Activated CD4-positive, CD25-positive, alpha-beta regulatory T cell (primary cell): Measurements from ENCODE around the gene ANKS1B.

ENCODE experiments used
- DNase-seq, 4 experiments: peaks; one replicate each; lab custom pipeline; 2025; lab: John Stamatoyannopoulos, UW

ANKS1B gene

DNA sequence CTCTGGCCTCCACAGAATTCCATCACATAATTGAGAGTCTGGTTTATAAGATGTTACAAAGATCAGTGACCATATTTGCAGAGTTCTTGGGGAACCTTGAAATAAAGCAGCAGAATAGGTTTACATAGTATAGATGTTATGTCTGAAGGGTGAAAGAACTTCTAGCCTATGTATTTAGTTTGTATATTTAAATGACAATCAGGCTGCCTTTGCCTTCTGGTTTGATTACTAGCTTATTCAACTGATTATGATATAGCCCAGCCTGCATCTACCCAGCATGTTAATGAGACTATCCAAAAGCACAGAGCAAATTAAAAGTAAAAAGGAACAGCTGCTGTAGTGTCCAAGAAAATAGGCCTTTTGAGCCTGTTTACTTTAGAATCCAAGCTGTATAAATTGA, 1254.3 kb downstream of the ANKS1B start:
- DNase-seq = no peak

DNA sequence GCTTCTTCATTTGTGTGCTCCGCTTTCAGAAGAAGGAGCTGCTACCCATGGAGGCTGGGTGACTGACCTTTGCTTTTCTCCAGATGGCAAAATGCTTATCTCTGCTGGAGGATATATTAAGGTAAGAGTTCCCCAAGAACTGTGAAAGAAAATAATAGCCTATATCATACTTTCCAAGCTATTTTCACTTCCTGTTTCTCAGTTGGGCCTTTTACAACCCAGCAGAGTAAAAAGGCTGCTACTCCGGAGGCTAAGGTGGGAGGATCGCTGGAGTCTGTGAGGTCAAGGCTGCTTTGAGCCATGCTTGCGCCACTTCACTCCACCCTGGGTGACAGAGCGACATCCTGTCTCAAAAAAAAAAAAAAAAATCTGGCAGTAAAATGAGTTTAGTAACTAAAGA, 1257.5 kb downstream of the ANKS1B start:
- no peak for DNase-seq

DNA sequence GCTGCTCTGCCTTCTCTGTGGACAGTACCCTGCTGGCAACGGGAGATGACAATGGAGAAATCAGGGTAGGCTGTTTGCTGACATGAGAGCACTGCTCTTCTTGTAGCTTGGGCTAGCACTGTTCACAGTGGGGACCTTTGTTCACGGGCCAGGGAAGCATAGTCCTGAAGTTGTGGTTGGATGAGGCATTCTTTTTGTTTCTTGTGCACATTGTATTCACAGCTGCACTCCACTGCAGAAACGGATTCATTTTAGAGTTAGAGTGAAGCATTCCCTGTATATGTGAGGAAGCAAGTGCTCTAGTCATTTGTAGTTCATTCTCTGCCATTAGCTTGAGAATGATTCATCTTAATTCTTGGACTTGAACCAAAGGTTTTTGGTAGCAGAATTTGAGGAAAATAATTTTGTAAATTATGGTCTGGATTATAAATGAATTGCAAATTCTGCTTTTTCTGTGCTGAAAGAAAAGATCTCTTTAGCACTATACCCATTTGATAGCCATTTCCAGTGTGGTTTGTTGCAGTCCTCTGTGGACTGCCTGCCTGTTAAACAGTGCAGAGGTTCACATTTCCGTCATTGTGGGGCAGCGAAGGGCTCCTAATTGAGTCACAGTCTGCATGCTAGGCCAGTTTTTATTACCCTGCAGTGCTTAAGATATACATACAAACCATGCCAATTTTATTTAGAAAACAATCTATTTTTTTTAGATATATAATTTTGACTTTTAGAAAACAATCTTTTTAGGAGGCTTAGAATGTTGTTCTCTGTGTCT, 1259.1 kb downstream of the ANKS1B start:
- DNase-seq = no peak

DNA sequence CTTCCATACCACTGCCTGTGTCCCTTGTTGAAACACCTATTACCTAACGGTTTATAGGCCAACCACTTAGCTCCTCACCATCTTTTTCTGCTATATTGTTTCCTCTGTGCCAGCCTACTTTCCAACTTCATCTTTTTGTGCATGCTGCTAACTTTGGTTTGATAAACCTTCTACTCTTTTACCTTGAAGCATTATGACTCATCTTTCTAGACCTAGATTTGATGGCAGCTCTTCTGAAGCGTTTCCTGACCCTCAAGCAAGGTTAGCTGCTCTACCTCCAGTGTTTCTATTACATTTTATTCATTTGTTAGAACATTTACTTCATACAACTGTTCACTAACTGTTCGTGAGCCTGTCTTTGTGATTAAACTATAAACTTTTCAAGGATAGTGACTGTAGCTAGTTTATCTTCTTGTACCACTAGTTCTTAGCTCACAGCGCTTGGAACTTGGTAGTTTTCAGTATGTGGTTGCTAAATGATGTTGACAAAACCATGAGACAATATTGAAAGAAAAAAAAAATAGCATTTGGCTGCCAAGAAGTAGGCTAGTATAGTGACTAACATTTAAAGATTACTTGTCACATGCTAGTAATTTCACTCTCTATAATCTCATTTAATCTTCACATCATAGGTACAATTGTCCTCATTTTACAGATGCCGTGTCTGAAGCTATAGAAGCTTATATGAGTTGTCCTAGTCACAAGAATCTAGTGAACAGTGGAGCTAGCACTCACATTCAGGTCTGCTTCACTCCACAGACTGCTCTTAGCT, 1260.2 kb downstream of the ANKS1B start:
- no peak for DNase-seq

DNA sequence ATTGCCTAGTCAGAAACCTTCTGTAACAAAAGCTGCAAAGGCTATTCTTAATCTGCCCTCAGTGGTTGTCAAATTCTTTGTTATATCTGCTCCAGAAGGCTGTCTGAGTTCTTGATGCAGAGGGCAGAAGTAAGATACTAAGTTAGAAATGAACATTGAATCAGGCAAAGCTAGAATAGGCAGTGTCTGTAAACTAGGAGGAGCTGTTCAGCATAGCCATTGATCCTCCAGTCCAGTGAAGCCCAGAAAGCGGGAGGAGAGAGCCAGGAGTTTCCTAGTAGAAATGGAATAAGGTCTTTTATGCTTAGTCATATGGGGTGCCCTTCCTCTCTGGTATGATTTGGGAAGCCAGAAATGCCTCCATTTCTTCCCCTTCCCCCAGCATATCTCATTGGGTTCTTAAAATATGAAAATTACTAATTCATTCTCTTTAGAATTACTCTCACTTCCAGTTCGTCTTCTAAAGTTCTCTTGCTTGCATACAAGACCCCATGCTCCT, 1263.5 kb downstream of the ANKS1B start:
- DNase-seq = no peak

DNA sequence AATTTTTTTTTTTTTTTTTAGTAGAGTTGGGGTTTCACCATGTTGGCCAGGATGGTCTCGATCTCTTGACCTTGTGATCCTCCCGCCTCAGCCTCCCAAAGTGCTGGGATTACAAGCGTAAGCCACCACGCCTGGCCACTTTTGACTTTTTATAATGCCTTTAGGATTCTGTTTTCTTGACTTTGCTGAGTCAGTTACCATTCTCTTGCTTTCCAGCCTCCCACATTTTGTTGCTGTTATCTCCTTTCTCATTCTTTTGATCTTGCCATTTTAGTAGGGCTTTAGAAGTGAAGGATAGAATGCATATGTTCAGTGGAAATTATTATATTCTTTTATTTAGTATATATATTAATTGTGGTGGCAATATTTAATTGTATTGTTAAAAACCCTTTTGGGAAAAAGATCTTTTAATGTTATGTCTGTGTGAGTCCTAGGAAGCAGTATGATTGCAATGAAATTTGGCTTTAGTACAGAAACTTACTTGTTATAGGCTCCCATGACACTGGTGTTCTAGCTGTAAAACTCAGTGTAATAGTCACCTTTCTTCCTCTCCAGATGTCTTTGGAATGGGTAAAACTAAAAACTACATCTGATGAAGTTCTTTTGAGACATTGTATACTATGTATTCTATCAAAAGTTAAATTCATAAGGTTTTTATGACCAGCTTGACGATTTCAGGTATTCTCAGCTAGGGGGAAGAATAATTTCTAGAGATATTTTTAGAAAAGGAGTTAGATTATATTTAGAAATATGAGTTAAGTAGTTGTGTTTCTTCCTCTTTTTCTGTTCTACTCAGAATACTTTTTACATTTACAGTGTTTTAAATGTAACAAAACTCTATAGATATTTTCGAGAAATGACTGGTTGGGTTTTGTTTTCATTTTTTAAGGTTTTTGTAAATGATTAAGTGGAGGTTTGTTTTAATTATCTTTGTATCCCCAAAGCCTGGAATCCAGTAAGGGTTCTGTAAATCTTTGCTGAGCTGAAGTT, 1264.9 kb downstream of the ANKS1B start:
- no peak for DNase-seq

DNA sequence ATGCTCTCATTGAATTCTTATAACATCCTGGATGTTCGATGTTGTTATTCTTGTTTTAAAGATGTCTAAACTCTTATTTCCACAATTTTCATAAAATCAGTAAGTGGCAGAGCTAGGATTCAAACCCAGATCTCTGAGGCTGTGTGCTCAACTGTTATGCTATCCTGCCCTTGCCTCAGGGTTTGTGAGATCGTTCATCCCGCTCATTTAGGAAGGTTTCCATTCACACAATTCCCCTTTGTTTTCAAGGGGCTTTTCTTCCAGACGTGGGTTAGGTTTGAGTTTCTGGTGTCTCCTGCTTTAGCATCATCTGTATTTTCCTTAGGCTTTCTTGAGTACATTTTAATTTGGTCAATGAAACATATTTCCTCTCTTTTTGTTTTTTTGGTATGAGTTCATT, 1270.3 kb downstream of the ANKS1B start:
- DNase-seq = no peak

DNA sequence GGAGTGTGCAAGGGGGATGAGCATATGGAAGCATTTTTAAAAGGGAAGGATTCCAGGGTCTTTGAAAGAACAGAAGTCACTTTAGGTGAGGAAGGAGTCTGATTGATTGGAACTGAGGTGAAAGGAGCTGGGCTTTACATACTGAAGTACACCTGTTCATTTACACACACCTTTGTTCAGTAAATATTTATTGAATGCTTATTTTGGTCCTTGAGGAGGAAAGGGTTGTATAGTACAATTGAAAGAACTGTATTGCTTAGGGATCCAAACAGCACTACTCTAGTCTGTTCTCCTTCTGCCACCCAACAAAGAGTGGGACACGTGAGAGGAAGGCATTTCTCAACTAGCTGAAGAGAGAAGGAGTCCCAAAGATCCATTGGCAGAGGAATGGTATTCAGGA, 1275.7 kb downstream of the ANKS1B start:
- DNase-seq = no peak

DNA sequence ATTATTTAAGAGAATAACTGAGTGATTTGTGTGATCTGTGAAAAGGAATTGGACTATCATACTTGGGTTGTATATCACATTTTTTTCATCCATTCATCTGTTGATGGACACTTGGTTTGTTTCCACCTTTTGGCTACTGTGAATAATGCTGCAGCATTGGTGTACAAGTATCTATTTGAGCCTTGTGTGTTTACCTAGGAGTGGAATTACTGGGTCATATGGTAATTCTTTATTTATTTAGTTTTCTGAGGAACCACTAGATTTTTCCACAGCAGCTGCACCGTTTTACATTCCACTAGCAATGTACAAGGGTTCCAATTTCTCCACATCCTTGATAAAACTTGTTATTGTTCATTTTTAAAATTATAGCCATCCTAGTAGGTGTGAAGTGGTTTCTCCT, 1283.6 kb downstream of the ANKS1B start:
- no peak for DNase-seq

DNA sequence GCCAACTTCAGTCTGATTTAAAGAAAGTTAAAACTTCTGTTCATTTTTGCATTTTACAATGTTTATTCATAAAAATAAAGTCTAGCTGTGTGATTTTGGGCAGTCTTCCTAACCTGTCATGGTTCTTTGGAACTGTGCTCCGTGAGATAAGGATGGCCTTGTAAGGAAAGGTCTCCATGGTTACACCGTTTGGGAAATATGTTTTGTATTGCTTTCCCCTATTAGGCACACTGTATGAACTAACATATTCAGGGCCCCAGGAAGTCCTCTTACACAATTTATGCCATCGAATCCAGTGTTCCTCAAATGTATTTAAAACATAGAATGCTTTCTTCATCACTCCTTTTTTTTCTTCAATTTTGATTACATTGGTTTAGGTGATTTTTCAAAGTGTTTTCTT, 1285.2 kb downstream of the ANKS1B start:
- no peak for DNase-seq

DNA sequence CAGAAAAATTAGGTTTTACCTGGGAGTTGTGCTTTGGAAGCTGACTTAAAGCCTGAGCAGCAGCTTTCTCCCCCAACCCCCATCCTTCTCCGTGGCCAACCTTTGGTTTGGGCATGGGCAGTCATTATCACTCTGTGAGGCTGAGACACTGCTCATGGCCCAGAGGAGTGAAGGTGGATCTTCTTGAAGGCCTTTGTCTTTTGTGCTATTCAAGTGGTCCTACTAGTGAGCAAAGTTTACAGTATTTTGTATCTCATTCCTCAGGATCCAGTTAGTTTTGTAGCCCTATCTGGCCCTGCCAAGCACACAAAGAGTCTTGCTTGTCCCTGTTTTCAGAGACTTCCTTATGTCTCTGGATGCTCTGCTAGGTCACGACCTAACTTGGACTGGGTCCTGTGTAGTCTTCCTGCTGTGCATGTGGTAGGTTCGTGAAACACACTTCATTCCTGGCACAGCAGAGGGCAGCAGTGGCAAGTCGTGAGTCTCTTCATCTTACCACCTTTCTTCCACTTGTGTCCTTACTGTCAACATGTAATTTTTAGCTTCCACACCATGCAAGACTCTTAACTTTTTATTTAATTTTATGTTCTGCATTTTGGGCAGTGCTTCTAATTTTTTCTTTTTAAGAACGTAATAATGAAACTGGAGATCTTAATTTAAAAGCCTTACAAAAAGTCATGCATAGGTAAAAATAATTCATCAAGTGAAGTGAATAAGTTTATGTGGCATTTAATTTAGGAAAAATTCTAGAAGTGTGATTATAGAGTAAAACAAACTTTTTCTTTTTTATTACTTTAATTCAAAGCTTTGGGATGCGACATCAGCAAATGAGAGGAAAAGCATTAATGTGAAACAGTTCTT, 1285.9 kb downstream of the ANKS1B start:
- DNase-seq = peak in 1 of 4 experiments; percentile 1

DNA sequence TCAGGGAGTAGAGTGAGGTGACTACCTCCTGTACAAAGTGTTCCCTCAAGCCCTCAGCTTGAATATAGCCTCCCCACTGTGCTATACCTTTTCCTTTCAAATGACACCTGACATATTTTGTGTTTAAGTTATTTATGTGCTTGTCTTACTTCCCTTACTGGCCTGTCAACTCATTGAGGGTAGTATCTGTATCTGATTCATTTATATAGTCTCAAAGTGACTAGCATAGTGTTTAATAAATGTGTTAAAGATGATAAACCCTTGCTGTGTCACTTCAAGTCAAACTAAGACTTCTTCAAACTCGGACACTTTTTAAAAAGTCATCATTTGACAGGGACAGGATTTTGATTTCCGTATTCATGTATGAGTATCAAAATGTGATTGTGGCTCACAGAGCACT, 1287.5 kb downstream of the ANKS1B start:
- no peak for DNase-seq

DNA sequence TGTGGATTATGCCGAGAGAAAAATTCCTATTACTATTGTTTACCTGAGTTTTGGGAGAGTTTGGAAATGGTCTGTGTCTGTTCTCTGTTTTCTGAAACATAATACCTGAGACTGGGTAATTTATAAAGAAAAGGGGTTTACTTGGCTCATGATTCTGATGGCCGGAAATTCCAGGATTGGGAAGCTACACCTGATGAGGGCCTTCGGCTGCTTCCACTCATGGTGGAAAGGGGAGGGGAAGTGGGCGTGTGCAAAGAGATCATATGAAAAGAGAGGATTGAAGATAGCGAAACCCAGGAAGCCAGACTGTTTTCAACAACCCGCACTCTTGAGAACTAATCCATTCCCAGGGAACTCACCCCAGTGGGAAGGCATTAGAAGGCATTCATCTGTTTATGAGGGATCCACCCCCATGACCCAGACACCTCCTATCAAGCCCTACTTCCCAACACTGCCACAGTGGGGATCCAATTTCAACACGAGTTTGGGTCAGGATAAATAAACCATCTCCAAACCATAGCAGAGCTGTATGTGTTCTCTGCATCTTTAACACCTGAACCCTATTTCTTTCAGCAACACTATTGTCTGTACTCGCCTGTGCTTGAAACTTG, 1288.6 kb downstream of the ANKS1B start:
- DNase-seq = no peak

DNA sequence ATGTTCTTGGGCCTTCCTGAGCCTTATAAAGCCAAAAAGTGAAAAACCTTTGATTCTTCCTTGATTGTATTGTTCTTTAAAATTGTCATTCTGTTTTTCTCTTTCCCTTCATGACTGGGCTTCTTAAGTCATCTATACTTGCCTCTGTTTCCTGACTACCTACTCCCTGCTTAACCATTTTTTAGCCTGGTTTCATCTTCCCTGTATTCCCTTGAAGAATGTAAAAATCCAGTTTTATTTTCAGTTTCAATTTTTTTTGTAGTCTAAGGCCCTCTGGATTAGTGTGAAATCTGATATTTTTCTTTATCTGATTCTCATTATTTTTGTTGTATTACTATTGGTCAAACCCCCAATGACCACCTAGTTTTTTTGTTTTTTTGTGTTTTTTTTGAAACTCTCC, 1293.4 kb downstream of the ANKS1B start:
- no peak for DNase-seq

DNA sequence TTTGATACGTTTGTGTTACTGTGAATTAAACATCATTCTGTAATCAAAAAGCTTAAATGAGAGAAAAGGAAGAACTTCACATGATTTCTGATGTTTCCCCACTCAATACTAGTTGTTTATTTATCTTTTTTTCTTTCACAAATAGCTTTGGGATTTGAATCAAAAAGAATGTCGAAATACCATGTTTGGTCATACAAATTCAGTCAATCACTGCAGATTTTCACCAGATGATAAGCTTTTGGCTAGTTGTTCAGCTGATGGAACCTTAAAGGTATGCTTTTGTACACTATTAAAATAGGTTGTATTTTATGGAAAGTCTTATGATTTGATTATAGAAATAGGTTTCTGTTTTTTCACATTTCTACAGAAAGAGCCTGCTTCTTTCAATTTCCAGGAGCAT, 1298.1 kb downstream of the ANKS1B start:
- no peak for DNase-seq
